Thoracic aorta (tissue), 2 donors: Measurements from ENCODE around the gene GPATCH8. TPM values are rescaled to one million over a fixed set of nuclear protein-coding genes. Genes with fewer than 3 reads are reported as not detected.

Source experiments
- ATAC-seq: fragments of 150-250 bp; one replicate; pipeline ENCODE4 v1.8.0; 2017; ENCODE audit warnings: low read depth; ENCODE audit not compliant: insufficient number of reproducible peaks, low FRiP score
- DNase-seq: peaks from one replicate; pipeline ENCODE4 v3.0.0-alpha.2; 2020; ENCODE audit warnings: low spot score
- H3K27ac ChIP-seq, 2 donors: fragments of 200-600 bp; sonication (generic); 1 replicate in 1 of 2; 2 replicates in 1 of 2; pipeline ENCODE4 v1.5.1; 2016; ENCODE audit warnings: mild to moderate bottlenecking in 2 of 2, moderate library complexity in 2 of 2
- H3K27me3 ChIP-seq: fragments of 200-600 bp; sonication (generic); replicated peaks from 2 replicates; pipeline ENCODE4 v1.6.0; 2016; ENCODE audit warnings: mild to moderate bottlenecking; ENCODE audit not compliant: insufficient read depth
- H3K36me3 ChIP-seq: fragments of 200-600 bp; sonication (generic); one replicate; pipeline ENCODE4 v1.5.1; 2016
- H3K4me1 ChIP-seq, 2 donors: fragments of 200-600 bp; sonication (generic); 1 replicate in 1 of 2; 2 replicates in 1 of 2; pipeline versions ENCODE4 v1.5.1 to v1.6.0; 2016; ENCODE audit warnings: low read depth in 2 of 2, mild to moderate bottlenecking in 1 of 2; ENCODE audit not compliant: control insufficient read depth in 1 of 2
- H3K4me3 ChIP-seq: fragments of 200-600 bp; sonication (generic); 2 replicates; pipeline ENCODE4 v1.5.1; 2016; ENCODE audit warnings: mild to moderate bottlenecking
- H3K9me3 ChIP-seq: fragments of 200-600 bp; sonication (generic); 2 replicates; pipeline ENCODE4 v1.5.1; 2016
- CTCF ChIP-seq: fragments of 200-600 bp; sonication (generic); IDR thresholded peaks from one replicate; pipeline ENCODE4 v1.5.1; 2019; ENCODE audit warnings: antibody characterized with exemption
- total RNA-seq, 2 donors: library from RNA; depleted of rRNA; stranded (reverse); fragments of >200 nt; gene quantifications; one replicate each; pipeline versions ENCODE4 v1.1.0 to v1.2.3, GENCODE V29; 2016

The GPATCH8 gene
- total RNA-seq, 2 donors from 2014 or later = 39.3 to 56.1 TPM

GRCh38 chr17:44348988-44349364, 154.2 kb downstream of the GPATCH8 start:
- H3K9me3 ChIP-seq = no peaks in the 10 kb centered on the region
- H3K4me1 ChIP-seq = peaks cover 3 to 14% of the 10 kb centered on the region in 2 donors
- ATAC-seq (no peak), DNase-seq (no peak)
- no peak overlapping the region for H3K4me3 ChIP-seq
- H3K27me3 ChIP-seq = no peaks in the 10 kb centered on the region
- no peak overlapping the region for H3K27ac ChIP-seq
- no peak for TF ChIP-seq CTCF
- H3K36me3 ChIP-seq = peaks cover 22% of the 10 kb centered on the region

- no peaks in the 10 kb centered on the region for H3K27me3 ChIP-seq
- H3K4me3 ChIP-seq = no peak overlapping the region
- TF ChIP-seq CTCF = no peak
- H3K36me3 ChIP-seq = peaks cover 22% of the 10 kb centered on the region
- ATAC-seq = no peak
- no peak overlapping the region for H3K27ac ChIP-seq
- peaks cover 3 to 14% of the 10 kb centered on the region in 2 donors for H3K4me1 ChIP-seq
- H3K9me3 ChIP-seq = no peaks in the 10 kb centered on the region
- DNase-seq = no peak
Observed at GRCh38 chr17:44348234-44348987, 154.8 kb downstream of the GPATCH8 start.

Other genes starting within 250 kb of the GPATCH8 start
- under 1 TPM in 1 of 2 donors, not detected in 1; 0.56 TPM for gene SLC4A1, start 235.3 kb downstream of the GPATCH8 start, total RNA-seq
- under 1 TPM in 1 of 2 donors, not detected in 1; 0.81 TPM for gene RUNDC3A, start 194.8 kb downstream of the GPATCH8 start, total RNA-seq
- gene SLC25A39, start 178.6 kb downstream of the GPATCH8 start, total RNA-seq = 10 to 100 TPM; 63.2 to 74.6 TPM
- gene GRN, start 158.1 kb downstream of the GPATCH8 start, total RNA-seq = 100 to 1,000 TPM; 203 to 292 TPM
- gene FAM171A2, start 139.6 kb downstream of the GPATCH8 start, total RNA-seq = under 1 TPM in 1 of 2 donors, not detected in 1; 0.63 TPM
- gene ITGA2B, start 113.8 kb downstream of the GPATCH8 start, total RNA-seq = 1 to 10 TPM in 1 of 2 donors, under 1 TPM in 1; 0.28 to 3.4 TPM
- 10 to 100 TPM; 12.6 to 24.2 TPM for gene FZD2, start 54.1 kb upstream of the GPATCH8 start, total RNA-seq
- gene MEIOC, start 153.1 kb upstream of the GPATCH8 start, total RNA-seq = not detected
- gene CCDC43, start 186.4 kb upstream of the GPATCH8 start, total RNA-seq = 10 to 100 TPM in 1 of 2 donors, 1 to 10 TPM in 1; 8.0 to 18.8 TPM
- gene DBF4B, start 205.3 kb upstream of the GPATCH8 start, total RNA-seq = 1 to 10 TPM; 5.7 to 7.8 TPM